HG02840 (cell line): ENCODE measurements around the gene HEATR3.

Experiments
- ATAC-seq: cut with Tn5 transposase; IDR thresholded peaks from one replicate; pipeline ENCODE4 v1.9.1; 2021; ENCODE audit warnings: mild to moderate bottlenecking, moderate library complexity, moderate number of reproducible peaks; ENCODE audit not compliant: unreplicated experiment, low FRiP score

HEATR3 gene

GRCh38 chr16:50152351-50152806 is 86.6 kb downstream of the HEATR3 start:
- peak; percentile 55 for ATAC-seq

- peak; percentile 84 for ATAC-seq
These were observed 87.2 kb downstream of the HEATR3 start, which contains the start of gene TENT4B for GRCh38 chr16:50152807-50153595. TSS of gene TENT4B (plus strand) at chr16:50153306. CDS start at chr16:50153622, 316 bp downstream.

DNA sequence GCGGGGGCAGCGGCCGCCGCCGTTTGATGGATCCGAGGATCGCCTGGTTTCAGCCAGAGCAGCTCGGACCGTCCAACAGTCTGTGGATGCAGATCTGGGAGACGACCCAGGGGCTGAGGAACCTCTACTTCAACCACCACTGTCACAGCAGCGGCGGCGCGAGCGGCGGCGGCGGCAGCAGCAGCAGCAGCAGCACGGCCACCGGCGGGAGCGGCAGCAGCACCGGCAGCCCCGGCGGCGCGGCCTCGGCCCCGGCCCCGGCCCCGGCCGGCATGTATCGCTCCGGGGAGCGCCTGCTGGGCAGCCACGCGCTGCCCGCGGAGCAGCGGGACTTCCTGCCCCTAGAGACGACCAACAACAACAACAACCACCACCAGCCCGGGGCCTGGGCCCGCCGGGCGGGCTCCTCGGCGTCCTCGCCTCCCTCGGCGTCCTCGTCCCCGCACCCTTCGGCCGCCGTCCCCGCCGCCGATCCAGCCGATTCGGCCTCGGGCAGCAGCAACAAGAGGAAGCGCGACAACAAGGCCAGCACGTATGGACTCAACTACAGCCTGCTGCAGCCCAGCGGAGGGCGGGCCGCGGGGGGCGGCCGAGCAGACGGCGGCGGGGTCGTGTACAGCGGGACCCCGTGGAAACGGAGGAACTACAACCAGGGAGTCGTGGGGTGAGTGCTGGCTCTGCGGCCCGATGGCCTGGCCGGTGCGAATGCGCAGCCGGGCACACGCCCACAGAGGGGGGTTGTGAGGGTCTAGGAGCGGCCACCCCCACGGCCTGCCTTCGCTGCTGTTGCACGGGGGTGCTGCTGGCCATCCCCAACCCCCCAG is 88.0 kb downstream of the HEATR3 start:
- peak; percentile 10 for ATAC-seq

GRCh38 chr16:50154420-50154950 is 88.7 kb downstream of the HEATR3 start:
- no peak for ATAC-seq

DNA sequence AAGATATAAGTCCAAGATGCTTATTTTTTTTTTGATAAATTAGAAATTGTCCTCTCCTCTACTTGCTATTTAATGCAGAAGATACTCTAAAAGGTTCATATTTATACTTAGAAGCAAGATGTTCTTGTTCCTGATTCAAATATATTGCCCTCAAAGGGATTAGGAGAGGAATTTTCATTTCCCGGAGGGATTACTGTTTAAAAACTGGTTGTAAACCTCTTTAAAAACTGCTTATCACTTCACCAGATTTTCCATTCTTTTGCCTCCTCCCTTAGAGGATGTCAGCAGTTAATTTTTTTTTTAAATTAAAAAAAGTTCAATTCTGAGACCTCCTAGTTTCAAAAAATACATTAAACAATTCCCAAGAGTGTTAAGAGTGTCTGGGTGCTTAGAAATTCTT is 90.2 kb downstream of the HEATR3 start:
- ATAC-seq, result no peak
